ENCODE measurements around the gene PCGF3.

The PCGF3 gene

DNA sequence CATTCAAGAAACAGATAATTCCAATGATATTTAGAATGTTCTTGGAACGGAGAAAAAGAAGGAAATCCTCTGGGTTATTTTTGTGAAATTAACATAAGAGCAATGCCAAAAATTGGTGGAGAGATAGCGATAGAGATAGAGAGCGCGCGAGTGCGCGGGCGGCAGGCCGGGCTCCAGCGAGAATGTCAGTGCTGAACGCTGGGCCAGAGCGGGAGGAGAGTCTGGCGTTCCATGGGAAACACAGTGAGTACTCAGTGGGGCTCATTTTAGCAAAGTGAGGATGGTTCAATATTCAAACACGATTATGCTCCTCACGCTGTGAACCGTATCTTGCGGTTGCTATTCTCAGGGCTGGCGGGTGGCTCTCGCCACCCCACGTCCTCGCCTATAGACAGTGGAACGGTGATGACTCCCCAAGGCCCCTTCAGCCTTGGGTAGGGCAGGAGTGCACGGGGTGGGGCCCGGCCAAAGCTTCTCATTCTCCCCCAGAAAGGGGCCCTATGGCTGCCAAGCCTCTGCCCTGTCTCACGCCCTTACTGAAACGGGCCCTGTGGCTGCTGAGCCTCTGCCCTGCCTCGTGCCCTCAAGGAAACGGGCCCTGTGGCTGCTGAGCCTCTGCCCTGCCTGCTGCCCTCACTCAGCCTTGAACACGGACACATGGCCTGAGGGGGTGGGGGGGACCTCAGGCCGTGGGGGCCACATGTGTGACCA, 103.4 kb downstream of the PCGF3 start:
- no peak for TF ChIP-seq ESRRG (CRISPR knock-in tag; IDR thresholded peaks at IDR 0.05)
- TF ChIP-seq ZFP3 (CRISPR knock-in tag; IDR thresholded peaks at IDR 0.05), result no peak
- TF ChIP-seq, protein P1, sequence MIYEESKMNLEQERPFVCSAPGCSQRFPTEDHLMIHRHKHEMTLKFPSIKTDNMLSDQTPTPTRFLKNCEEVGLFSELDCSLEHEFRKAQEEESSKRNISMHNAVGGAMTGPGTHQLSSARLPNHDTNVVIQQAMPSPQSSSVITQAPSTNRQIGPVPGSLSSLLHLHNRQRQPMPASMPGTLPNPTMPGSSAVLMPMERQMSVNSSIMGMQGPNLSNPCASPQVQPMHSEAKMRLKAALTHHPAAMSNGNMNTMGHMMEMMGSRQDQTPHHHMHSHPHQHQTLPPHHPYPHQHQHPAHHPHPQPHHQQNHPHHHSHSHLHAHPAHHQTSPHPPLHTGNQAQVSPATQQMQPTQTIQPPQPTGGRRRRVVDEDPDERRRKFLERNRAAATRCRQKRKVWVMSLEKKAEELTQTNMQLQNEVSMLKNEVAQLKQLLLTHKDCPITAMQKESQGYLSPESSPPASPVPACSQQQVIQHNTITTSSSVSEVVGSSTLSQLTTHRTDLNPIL (CRISPR knock-in tag; IDR thresholded peaks at IDR 0.05; ENCODE audit: low read depth), result no peak
- TF ChIP-seq, protein P2, sequence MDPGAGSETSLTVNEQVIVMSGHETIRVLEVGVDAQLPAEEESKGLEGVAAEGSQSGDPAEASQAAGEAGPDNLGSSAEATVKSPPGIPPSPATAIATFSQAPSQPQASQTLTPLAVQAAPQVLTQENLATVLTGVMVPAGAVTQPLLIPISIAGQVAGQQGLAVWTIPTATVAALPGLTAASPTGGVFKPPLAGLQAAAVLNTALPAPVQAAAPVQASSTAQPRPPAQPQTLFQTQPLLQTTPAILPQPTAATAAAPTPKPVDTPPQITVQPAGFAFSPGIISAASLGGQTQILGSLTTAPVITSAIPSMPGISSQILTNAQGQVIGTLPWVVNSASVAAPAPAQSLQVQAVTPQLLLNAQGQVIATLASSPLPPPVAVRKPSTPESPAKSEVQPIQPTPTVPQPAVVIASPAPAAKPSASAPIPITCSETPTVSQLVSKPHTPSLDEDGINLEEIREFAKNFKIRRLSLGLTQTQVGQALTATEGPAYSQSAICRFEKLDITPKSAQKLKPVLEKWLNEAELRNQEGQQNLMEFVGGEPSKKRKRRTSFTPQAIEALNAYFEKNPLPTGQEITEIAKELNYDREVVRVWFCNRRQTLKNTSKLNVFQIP (CRISPR knock-in tag; IDR thresholded peaks at IDR 0.05; ENCODE audit: borderline replicate concordance, low read depth), result no peak
- TF ChIP-seq CSDC2 (CRISPR knock-in tag; IDR thresholded peaks at IDR 0.05), result no peak
- no peak for TF ChIP-seq RARB (CRISPR knock-in tag; IDR thresholded peaks at IDR 0.05)
- no peak for TF ChIP-seq TCF4 (CRISPR knock-in tag; IDR thresholded peaks at IDR 0.05; ENCODE audit: borderline replicate concordance)
- no peak for TF ChIP-seq ZNF70 (CRISPR knock-in tag; IDR thresholded peaks at IDR 0.05)
- TF ChIP-seq ISL1 (CRISPR knock-in tag; IDR thresholded peaks at IDR 0.05), result no peak
- TF ChIP-seq ZC3H10 (CRISPR knock-in tag; IDR thresholded peaks at IDR 0.05), result no peak
- TF ChIP-seq, protein P3, sequence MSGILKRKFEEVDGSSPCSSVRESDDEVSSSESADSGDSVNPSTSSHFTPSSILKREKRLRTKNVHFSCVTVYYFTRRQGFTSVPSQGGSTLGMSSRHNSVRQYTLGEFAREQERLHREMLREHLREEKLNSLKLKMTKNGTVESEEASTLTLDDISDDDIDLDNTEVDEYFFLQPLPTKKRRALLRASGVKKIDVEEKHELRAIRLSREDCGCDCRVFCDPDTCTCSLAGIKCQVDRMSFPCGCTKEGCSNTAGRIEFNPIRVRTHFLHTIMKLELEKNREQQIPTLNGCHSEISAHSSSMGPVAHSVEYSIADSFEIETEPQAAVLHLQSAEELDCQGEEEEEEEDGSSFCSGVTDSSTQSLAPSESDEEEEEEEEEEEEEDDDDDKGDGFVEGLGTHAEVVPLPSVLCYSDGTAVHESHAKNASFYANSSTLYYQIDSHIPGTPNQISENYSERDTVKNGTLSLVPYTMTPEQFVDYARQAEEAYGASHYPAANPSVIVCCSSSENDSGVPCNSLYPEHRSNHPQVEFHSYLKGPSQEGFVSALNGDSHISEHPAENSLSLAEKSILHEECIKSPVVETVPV (CRISPR knock-in tag; IDR thresholded peaks at IDR 0.05), result no peak
- TF ChIP-seq ARNTL (CRISPR knock-in tag; IDR thresholded peaks at IDR 0.05; ENCODE audit: borderline replicate concordance, low read depth), result no peak
- TF ChIP-seq, protein P4, sequence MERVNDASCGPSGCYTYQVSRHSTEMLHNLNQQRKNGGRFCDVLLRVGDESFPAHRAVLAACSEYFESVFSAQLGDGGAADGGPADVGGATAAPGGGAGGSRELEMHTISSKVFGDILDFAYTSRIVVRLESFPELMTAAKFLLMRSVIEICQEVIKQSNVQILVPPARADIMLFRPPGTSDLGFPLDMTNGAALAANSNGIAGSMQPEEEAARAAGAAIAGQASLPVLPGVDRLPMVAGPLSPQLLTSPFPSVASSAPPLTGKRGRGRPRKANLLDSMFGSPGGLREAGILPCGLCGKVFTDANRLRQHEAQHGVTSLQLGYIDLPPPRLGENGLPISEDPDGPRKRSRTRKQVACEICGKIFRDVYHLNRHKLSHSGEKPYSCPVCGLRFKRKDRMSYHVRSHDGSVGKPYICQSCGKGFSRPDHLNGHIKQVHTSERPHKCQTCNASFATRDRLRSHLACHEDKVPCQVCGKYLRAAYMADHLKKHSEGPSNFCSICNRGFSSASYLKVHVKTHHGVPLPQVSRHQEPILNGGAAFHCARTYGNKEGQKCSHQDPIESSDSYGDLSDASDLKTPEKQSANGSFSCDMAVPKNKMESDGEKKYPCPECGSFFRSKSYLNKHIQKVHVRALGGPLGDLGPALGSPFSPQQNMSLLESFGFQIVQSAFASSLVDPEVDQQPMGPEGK (CRISPR knock-in tag; IDR thresholded peaks at IDR 0.05; ENCODE audit: borderline replicate concordance), result no peak
- TF ChIP-seq, protein P5, sequence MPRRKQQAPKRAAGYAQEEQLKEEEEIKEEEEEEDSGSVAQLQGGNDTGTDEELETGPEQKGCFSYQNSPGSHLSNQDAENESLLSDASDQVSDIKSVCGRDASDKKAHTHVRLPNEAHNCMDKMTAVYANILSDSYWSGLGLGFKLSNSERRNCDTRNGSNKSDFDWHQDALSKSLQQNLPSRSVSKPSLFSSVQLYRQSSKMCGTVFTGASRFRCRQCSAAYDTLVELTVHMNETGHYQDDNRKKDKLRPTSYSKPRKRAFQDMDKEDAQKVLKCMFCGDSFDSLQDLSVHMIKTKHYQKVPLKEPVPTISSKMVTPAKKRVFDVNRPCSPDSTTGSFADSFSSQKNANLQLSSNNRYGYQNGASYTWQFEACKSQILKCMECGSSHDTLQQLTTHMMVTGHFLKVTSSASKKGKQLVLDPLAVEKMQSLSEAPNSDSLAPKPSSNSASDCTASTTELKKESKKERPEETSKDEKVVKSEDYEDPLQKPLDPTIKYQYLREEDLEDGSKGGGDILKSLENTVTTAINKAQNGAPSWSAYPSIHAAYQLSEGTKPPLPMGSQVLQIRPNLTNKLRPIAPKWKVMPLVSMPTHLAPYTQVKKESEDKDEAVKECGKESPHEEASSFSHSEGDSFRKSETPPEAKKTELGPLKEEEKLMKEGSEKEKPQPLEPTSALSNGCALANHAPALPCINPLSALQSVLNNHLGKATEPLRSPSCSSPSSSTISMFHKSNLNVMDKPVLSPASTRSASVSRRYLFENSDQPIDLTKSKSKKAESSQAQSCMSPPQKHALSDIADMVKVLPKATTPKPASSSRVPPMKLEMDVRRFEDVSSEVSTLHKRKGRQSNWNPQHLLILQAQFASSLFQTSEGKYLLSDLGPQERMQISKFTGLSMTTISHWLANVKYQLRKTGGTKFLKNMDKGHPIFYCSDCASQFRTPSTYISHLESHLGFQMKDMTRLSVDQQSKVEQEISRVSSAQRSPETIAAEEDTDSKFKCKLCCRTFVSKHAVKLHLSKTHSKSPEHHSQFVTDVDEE (CRISPR knock-in tag; IDR thresholded peaks at IDR 0.05), result no peak
- no peak for TF ChIP-seq OSR1 (CRISPR knock-in tag; IDR thresholded peaks at IDR 0.05)
- no peak for TF ChIP-seq PPARA (CRISPR knock-in tag; IDR thresholded peaks at IDR 0.05; ENCODE audit: borderline replicate concordance)
- TF ChIP-seq SNAI2 (CRISPR knock-in tag; IDR thresholded peaks at IDR 0.05), result no peak
- TF ChIP-seq GLIS3 (CRISPR knock-in tag; IDR thresholded peaks at IDR 0.05), result no peak
- ATAC-seq, result no peak

DNA sequence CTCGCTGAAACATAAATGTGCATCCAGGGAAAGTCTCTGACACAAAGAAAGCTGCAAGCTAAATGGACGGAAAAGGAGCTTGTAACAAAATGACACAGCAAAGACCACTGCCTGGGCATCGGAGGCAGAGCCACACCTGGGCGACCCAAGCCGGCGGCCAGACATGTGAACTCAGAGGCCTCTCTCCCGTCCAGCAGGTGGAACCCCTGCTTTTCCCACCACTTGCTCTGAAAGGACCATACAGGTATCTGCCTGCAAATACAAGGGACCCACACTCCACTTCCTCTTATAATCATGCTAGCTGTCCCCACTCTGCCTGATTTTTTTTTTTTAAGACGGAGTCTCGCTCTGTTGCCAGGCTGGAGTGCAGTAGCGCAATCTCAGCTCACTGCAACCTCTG, 108.3 kb downstream of the PCGF3 start:
- peak; percentile 33; the same call in 1 of the 3 replicates for ATAC-seq
- TF ChIP-seq, protein P3 (CRISPR knock-in tag; IDR thresholded peaks at IDR 0.05), result no peak
- TF ChIP-seq, protein P4 (CRISPR knock-in tag; IDR thresholded peaks at IDR 0.05; ENCODE audit: borderline replicate concordance), result no peak
- TF ChIP-seq SNAI2 (CRISPR knock-in tag; IDR thresholded peaks at IDR 0.05), result no peak
- TF ChIP-seq TCF4 (CRISPR knock-in tag; IDR thresholded peaks at IDR 0.05; ENCODE audit: borderline replicate concordance), result no peak
- TF ChIP-seq ZNF70 (CRISPR knock-in tag; IDR thresholded peaks at IDR 0.05), result no peak
- TF ChIP-seq CSDC2 (CRISPR knock-in tag; IDR thresholded peaks at IDR 0.05), result no peak
- TF ChIP-seq, protein P5 (CRISPR knock-in tag; IDR thresholded peaks at IDR 0.05), result no peak
- TF ChIP-seq ZC3H10 (CRISPR knock-in tag; IDR thresholded peaks at IDR 0.05), result no peak
- no peak for TF ChIP-seq TOX (CRISPR knock-in tag; IDR thresholded peaks at IDR 0.05; ENCODE audit: borderline replicate concordance)
- no peak for TF ChIP-seq ISL1 (CRISPR knock-in tag; IDR thresholded peaks at IDR 0.05)
- no peak for TF ChIP-seq ZNF8 (CRISPR knock-in tag; IDR thresholded peaks at IDR 0.05)
- TF ChIP-seq, protein P1 (CRISPR knock-in tag; IDR thresholded peaks at IDR 0.05; ENCODE audit: low read depth), result no peak

Data from SK-N-SH treated with all-trans-retinoic acid at 6 μM for 48 hours (cell line).